Keratinocyte (primary cell): ENCODE measurements around the gene TNRC6A.

Experiments used
- EZH2 ChIP-seq: IDR thresholded peaks from one replicate; pipeline ENCODE4 v1.6.1; 2012; ENCODE audit warnings: inconsistent platforms, mild to moderate bottlenecking, low read length, moderate library complexity
- TF ChIP-seq, protein P1 (sequence below), 3 experiments: IDR thresholded peaks in 1 of 3; conservative IDR thresholded peaks in 1 of 3; optimal IDR thresholded peaks in 1 of 3; 2 replicates in 2 of 3; 3 replicates in 1 of 3; pipeline versions ENCODE3 to v1.5.1; 2011; ENCODE audit warnings: low read length in 3 of 3, mild to moderate bottlenecking in 3 of 3, moderate library complexity in 2 of 3, control low read depth in 1 of 3, inconsistent platforms in 1 of 3; ENCODE audit not compliant: insufficient read depth in 2 of 3; ENCODE audit errors: extremely low read depth in 1 of 3

DNA sequence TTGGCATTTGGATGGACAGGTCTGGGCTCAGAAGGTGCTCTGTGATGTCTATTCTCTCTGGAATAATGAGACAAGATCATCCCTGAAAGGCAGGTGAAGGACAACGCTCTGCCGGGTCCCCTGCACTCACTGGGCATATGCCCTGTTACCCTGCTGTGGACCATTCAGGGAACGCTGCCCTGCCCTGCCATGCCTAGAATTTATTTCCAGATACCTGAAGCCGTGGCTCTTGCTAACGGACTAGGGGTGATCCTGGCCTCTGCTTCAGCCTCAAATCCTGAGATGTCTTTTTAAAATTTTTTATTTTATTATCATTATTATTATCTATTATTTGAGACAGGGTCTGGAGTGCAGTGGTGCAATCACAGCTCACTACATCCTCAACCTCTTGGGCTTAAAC lies 120.2 kb downstream of the TNRC6A start:
- TF ChIP-seq, protein P1, sequence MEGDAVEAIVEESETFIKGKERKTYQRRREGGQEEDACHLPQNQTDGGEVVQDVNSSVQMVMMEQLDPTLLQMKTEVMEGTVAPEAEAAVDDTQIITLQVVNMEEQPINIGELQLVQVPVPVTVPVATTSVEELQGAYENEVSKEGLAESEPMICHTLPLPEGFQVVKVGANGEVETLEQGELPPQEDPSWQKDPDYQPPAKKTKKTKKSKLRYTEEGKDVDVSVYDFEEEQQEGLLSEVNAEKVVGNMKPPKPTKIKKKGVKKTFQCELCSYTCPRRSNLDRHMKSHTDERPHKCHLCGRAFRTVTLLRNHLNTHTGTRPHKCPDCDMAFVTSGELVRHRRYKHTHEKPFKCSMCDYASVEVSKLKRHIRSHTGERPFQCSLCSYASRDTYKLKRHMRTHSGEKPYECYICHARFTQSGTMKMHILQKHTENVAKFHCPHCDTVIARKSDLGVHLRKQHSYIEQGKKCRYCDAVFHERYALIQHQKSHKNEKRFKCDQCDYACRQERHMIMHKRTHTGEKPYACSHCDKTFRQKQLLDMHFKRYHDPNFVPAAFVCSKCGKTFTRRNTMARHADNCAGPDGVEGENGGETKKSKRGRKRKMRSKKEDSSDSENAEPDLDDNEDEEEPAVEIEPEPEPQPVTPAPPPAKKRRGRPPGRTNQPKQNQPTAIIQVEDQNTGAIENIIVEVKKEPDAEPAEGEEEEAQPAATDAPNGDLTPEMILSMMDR (optimal IDR thresholded peaks at IDR 0.05 in 1 of 3, IDR thresholded peaks at IDR 0.05 in 1 of 3, conservative IDR thresholded peaks at IDR 0.05 in 1 of 3; ENCODE audit: extremely low read depth in 1 of 3, insufficient read depth in 2 of 3, low read length in 3 of 3) = no peak
- TF ChIP-seq EZH2 = no peak
